ENCODE results near the gene IL22. TPM values are rescaled to one million over a fixed set of nuclear protein-coding genes. Genes with fewer than 3 reads are reported as not detected.
A peak's percentile ranks its signal among the peaks of the same experiment; 100 is the strongest.

The IL22 gene
- total and polyA plus RNA-seq, 5 experiments from 2014 or later = not detected

DNA sequence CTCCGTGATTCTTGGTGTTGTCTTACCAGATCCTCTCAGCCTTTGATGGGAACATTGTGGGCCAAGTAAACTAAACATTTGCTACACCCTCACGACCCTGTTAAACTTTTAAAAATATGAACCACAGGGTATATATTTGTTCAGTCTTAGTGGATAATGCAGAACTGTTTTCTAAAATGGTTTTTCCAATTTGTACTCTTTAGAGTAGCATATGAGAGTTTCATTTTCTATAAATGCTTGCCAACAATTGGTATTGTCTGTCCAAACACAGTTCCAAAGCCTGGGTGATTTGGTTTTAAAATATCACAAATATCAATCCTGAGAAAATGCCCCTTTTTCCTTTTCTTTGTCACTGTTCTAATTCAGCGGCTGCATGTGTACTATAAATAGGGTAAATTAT lies 6.7 kb upstream of the IL22 start:
- peaks cover 0 to 2% (median 0%) of the 10 kb centered on the region in 9 donors for H3K9me3 Mint-ChIP-seq
- DNase-seq = no peak
- POLR2A ChIA-PET = no interaction called here

DNA sequence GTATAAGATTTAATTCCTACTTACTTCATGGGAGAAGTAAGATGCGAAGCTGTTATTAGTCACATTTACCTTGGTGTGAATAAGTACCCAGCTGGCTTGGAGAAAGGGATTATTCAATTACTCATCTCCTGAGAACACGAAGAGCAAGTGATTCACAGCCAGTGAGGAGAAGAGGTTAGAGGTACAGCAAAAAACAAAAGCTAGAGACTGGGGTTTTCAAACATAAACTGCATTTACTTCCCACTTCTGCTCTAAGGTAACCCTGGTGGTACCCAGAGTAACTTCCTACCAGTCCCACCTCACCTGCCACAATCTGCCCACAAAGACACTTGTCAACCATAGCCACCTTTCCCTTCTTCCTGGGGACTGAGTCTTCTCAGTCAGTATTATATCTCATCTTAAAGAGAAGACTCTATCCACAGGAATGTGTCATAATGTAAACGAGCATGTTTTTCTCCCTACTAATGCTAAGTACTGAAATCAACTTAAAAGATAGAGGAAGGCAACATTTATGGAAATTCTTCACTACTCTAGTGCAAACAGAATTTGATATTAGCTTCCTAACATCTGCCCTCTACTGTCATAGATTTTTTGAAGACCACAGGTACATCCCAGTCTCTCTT lies 6.0 kb upstream of the IL22 start:
- ATAC-seq (peak in 1 of 2 donors; percentile 47), DNase-seq (no peak)
- Mint-ChIP-seq H3K9me3 (no peaks in the 10 kb centered on the region), H3K36me3 (no peaks in the 10 kb centered on the region), H3K4me3 (no peak overlapping the region), H3K27ac (peak overlapping the region in 2 of 10 donors; percentile 10 to 40), H3K27me3 (peaks cover 0 to 5% (median 0%) of the 10 kb centered on the region in 5 donors), H3K4me1 (peaks cover 5 to 24% (median 17%) of the 10 kb centered on the region in 4 donors)
- POLR2A ChIA-PET = no interaction called here

More for the DNA sequence above, 6.7 kb upstream of the IL22 start:
- H3K4me3 Mint-ChIP-seq = no peak overlapping the region
- peaks cover 0 to 5% (median 4%) of the 10 kb centered on the region in 5 donors for H3K27me3 Mint-ChIP-seq
- H3K27ac Mint-ChIP-seq = no peak overlapping the region
- peaks cover 5 to 24% (median 17%) of the 10 kb centered on the region in 4 donors for H3K4me1 Mint-ChIP-seq
- ATAC-seq = no peak
- no peaks in the 10 kb centered on the region for H3K36me3 Mint-ChIP-seq

DNA sequence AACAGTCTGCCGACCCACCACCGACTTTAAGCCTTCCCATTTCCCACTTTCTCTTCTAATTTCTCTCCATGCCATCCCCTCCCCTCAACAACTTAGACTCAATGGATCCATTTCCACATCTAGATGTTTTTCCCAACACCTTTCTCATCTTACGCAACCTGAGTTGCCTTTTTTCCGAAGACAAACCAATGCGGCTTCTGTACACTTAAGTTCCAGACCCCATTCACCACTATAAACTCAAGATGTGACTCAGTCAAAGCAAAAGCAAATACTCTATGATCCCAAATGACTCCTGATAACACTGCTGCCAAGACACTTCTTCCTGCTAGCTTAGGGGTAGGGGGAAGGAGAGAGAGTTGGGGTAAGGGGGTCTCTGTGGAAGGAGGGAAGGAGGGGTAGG lies 1.3 kb downstream of the IL22 start:
- no peaks in the 10 kb centered on the region for H3K36me3 Mint-ChIP-seq
- no peak overlapping the region for H3K27ac Mint-ChIP-seq
- ATAC-seq = no peak
- H3K9me3 Mint-ChIP-seq = no peaks in the 10 kb centered on the region
- H3K4me3 Mint-ChIP-seq = no peak overlapping the region
- peaks cover 0 to 11% (median 6%) of the 10 kb centered on the region in 5 donors for H3K27me3 Mint-ChIP-seq
- no peak for DNase-seq
- POLR2A ChIA-PET = interaction anchor here (0.6 kb wide), 1 partner anchor 104 kb away, joined by 3 read pairs; no protein-coding TSS in a partner anchor
- no peaks in the 10 kb centered on the region for H3K4me1 Mint-ChIP-seq

DNA sequence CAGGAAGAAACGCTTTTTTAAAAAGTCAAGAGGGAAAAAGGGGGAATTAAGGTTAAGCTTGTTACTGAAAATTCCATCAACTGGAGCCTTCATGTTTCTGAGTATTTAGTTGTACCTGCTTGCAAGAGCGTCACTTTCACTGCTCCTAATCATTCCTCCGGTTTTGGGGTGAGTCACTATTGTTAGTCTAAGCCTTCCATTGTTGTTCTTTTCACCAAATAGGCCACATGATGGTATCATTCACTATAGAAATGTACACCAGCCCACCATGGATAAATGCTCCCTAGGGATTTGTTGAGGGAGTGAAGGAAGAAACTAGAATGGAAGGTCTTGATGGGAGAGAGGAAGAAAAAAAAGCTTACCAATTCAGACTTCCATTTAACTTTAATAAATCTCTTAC lies 3.0 kb downstream of the IL22 start:
- ATAC-seq = no peak
- peaks cover 0 to 11% (median 6%) of the 10 kb centered on the region in 5 donors for H3K27me3 Mint-ChIP-seq

DNA sequence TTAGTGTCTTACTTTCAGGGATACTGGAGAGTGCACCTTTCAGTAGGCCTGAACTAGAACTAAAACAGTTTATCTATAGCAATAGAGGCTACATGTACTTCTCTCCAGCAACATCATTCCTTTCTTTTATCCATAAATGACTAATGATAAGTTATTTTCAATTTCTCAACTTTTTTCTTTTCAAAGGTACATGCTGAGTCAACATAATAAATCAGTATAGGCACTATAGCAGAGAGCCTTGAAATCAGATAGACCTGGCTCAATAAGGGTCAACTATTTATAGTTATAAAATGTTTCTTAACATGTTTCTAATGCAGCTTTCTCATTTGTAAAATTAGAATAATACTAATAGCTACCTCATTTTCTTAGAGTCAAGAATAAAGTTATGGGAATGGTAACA lies 5.6 kb downstream of the IL22 start:
- POLR2A ChIA-PET = no interaction called here
- H3K36me3 Mint-ChIP-seq = no peaks in the 10 kb centered on the region
- no peak overlapping the region for H3K27ac Mint-ChIP-seq
- ATAC-seq (no peak), DNase-seq (no peak)
- H3K27me3 Mint-ChIP-seq = peaks cover 0 to 10% (median 3%) of the 10 kb centered on the region in 5 donors
- H3K9me3 Mint-ChIP-seq = no peaks in the 10 kb centered on the region
- no peak overlapping the region for H3K4me3 Mint-ChIP-seq
- H3K4me1 Mint-ChIP-seq = no peaks in the 10 kb centered on the region

More for the DNA sequence above, 3.0 kb downstream of the IL22 start:
- DNase-seq = no peak
- no peaks in the 10 kb centered on the region for H3K36me3 Mint-ChIP-seq
- POLR2A ChIA-PET = no interaction called here
- no peak overlapping the region for H3K27ac Mint-ChIP-seq
- no peaks in the 10 kb centered on the region for H3K4me1 Mint-ChIP-seq
- H3K9me3 Mint-ChIP-seq = no peaks in the 10 kb centered on the region
- H3K4me3 Mint-ChIP-seq = no peak overlapping the region

DNA sequence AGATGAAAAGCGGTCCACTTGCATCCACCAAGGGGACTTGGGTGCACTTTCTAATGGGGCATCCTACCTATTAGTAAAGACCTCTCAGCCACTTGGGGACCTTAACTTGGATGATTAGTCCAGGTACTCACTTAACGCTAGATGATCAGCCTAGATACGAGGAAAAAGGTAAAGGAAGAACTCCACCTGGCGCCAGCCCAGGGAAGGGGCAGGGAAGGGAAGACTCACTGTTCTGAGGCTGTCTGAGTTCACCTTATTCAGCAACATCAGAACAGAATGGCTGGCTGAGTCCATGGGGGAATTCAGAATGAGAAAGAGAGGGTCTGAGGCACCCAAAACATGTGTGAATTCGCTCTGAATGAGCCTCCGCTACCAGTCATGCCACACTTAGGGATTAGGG lies 7.1 kb downstream of the IL22 start:
- H3K27me3 Mint-ChIP-seq = peaks cover 0 to 4% (median 0%) of the 10 kb centered on the region in 5 donors
- no peak overlapping the region for H3K4me3 Mint-ChIP-seq
- no peak for ATAC-seq
- DNase-seq = no peak
- POLR2A ChIA-PET = no interaction called here
- H3K27ac Mint-ChIP-seq = peak overlapping the region in 1 of 10 donors; percentile 20
- H3K9me3 Mint-ChIP-seq = no peaks in the 10 kb centered on the region
- no peaks in the 10 kb centered on the region for H3K36me3 Mint-ChIP-seq
- peaks cover 0 to 3% (median 2%) of the 10 kb centered on the region in 4 donors for H3K4me1 Mint-ChIP-seq

DNA sequence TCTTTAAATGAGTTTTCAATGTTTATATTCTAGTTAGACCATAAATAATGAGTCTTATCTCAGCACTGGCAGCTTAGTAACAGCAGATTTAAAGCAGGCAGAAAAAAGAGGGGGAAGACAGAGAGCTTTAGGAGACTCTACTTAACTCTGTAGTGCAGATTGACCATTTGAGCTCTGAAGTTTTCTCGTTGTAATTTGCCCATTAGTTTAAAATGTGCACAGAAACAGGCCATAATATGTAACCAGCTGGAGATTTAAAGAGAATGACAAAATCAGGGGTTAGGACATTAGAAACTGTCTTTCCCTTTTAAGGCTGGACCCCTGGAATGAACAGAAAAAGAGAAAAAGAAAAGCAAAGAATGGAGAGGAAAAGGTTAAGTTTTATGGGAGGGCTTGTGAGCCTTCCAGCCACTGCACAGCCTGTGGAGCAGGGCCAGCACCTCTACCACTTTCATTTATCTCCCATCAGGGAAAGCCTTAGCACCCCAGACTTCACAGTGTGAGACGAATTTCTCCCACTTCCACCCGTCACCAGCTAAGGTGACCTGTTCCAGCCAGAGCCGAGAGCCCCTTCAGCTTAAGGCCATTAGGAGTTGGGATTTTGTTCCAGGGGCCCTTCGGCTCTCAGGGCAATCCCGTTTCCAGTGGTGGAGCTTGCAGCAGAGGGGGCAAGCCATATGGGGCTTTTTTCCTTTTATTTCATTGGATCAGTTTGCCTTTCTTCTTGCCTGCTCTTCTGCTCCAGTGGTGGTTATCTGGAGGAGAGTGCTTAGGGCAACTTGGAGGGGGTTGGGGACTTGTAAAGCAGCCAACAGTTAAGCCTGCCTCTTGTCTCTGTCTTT lies 8.0 kb downstream of the IL22 start:
- H3K36me3 Mint-ChIP-seq = no peaks in the 10 kb centered on the region
- DNase-seq = no peak
- no peaks in the 10 kb centered on the region for H3K9me3 Mint-ChIP-seq
- no peak overlapping the region for H3K4me3 Mint-ChIP-seq
- peaks cover 0 to 4% (median 0%) of the 10 kb centered on the region in 5 donors for H3K27me3 Mint-ChIP-seq
- no peak overlapping the region for H3K27ac Mint-ChIP-seq
- peaks cover 8 to 13% (median 11%) of the 10 kb centered on the region in 4 donors for H3K4me1 Mint-ChIP-seq
- POLR2A ChIA-PET = interaction anchor here (0.6 kb wide), 1 partner anchor 374 kb away, joined by 3 read pairs; no protein-coding TSS in a partner anchor
- no peak for ATAC-seq

DNA sequence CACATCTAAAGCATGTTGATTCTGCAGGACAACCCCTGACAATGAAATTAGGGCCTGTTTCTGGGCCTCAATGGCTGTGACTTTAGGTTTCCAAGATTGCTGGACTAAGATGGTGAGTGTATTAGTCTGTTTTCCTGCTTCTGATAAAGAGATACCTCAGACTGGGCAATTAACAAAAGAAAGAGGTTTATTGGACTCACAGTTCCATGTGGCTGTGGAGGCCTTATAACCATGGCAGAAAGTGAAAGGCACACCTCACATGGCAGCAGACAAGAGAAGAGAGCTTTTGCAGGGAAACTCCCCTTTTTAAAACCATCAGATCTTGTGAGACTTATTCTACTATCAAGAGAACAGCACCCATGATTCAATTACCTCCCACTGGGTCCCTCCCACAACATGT lies 10.6 kb downstream of the IL22 start:
- ATAC-seq (no peak), DNase-seq (no peak)
- Mint-ChIP-seq H3K27ac (peak overlapping the region in 1 of 10 donors; percentile 19), H3K9me3 (peaks cover 0 to 2% (median 0%) of the 10 kb centered on the region in 9 donors), H3K4me3 (no peak overlapping the region), H3K36me3 (peaks cover 0 to 2% (median 0%) of the 10 kb centered on the region in 3 donors), H3K4me1 (peaks cover 11 to 23% (median 21%) of the 10 kb centered on the region in 4 donors), H3K27me3 (no peaks in the 10 kb centered on the region)
- POLR2A ChIA-PET = no interaction called here

DNA sequence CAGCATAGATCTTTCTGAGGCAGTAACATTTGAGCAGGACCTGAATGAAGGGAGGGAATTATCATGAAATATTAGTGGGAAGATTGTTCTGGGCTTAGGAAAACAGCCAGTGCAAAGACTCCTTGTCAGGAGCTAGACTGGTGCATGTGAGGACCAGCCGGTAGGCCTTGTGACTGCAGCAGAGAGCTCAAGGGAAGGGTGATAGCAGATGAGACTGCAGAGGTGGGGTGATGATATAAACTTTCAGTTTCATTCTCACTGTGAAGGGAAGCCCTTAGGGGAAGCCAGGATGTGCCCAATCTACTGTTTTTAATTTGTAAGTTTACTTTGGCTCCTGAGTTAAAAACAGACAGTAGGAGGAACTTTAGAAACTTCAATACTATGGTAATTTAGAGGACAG lies 12.4 kb downstream of the IL22 start:
- Mint-ChIP-seq H3K27me3 (no peaks in the 10 kb centered on the region), H3K4me1 (peaks cover 24 to 41% (median 38%) of the 10 kb centered on the region in 4 donors), H3K36me3 (peaks cover 0 to 2% (median 0%) of the 10 kb centered on the region in 3 donors), H3K9me3 (peaks cover 0 to 2% (median 0%) of the 10 kb centered on the region in 9 donors), H3K27ac (peak overlapping the region; percentile 65 to 99 (median 92)), H3K4me3 (peak overlapping the region in 9 of 10 donors; percentile 61 to 79 (median 71))
- DNase-seq (peak in 9 of 10 donors; percentile 5 to 65 (median 38)), ATAC-seq (peak; percentile 78 to 93)
- POLR2A ChIA-PET = interaction anchor here (0.6 to 1.0 kb wide), 2 partner anchors 18 to 403 kb away, joined by 3 read pairs; no protein-coding TSS in a partner anchor

DNA sequence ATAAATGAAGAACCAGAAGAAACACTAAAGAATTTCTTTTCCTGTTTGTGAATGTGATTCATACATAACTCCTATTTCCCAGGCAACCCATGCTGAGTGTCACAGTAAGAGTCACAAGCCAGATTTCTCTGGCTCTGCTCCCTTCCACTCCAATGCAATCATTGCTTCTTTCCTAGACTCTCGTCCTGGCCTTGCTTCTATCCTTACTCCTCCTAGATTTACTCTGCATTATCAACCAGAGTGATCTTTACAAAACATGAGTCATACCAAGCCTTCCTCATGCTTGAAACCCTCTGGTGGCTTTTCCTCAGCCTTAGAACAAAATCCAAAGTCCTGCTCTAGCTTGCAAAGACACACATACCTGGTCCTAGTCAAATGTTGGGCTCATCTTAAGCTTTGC lies 13.3 kb downstream of the IL22 start:
- H3K4me3 Mint-ChIP-seq = no peak overlapping the region
- DNase-seq = no peak
- H3K27me3 Mint-ChIP-seq = peaks cover 0 to 1% (median 0%) of the 10 kb centered on the region in 5 donors
- H3K4me1 Mint-ChIP-seq = peaks cover 26 to 47% (median 45%) of the 10 kb centered on the region in 4 donors
- ATAC-seq = no peak
- peaks cover 0 to 2% (median 0%) of the 10 kb centered on the region in 3 donors for H3K36me3 Mint-ChIP-seq
- POLR2A ChIA-PET = no interaction called here
- H3K9me3 Mint-ChIP-seq = peaks cover 0 to 2% (median 0%) of the 10 kb centered on the region in 9 donors
- H3K27ac Mint-ChIP-seq = peak overlapping the region; percentile 65 to 99 (median 92)

DNA sequence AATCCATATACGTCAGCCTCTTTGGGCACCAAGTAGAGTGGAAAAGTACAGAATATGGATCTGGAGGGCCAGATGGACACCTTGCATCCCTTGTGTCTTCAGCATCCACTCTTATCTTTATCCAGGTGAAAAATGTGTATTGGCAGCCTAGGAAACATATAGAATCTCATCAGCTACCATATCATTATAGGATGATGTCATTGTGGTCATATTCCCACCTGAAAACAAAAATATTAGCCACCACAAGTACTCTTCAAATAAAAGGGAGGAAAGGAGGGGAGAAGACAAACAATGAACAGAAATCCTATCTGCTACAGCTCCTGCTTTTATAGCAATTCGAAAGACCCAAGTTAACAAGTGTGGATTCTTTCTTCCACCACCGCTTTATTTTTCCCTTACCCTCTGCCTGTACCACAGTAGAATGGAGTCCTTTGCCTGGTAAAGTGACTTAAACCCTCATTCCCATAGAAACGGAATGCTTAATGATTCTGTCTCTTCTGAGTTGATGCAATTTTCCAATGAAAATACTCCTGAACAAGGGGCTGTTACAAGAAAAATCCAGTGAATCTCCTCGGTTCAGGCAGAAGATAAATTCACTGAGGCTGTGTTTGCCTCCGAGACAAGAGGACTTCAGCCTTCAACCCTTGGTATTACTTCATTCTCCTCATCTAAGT lies 14.0 kb downstream of the IL22 start:
- ATAC-seq (no peak), DNase-seq (no peak)
- peaks cover 0 to 1% (median 0%) of the 10 kb centered on the region in 5 donors for H3K27me3 Mint-ChIP-seq
- peaks cover 0 to 2% (median 0%) of the 10 kb centered on the region in 3 donors for H3K36me3 Mint-ChIP-seq
- peaks cover 26 to 48% (median 47%) of the 10 kb centered on the region in 4 donors for H3K4me1 Mint-ChIP-seq
- H3K4me3 Mint-ChIP-seq = no peak overlapping the region
- peaks cover 0 to 2% (median 0%) of the 10 kb centered on the region in 9 donors for H3K9me3 Mint-ChIP-seq
- POLR2A ChIA-PET = no interaction called here
- peak overlapping the region in 6 of 10 donors; percentile 5 to 99 (median 91) for H3K27ac Mint-ChIP-seq

DNA sequence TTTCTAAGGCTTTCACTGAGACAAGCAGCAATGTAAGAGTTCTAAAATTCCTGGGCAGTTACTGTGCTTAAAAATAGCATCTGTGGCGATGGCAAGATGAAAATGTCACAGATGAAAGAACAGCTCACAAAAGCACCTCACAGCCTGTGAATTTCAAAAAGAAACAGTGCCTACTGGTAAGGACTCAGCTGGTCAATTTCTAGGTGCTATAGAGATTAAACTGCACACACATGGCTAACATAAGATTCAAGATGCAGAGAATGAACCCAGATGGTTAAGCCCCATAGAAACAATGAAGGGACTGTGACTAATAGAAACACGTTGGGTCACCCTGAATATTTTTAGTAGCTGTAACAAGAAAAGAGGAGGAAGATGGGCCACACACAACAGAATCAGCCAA lies 15.8 kb downstream of the IL22 start:
- POLR2A ChIA-PET = interaction anchor here (0.7 kb wide), 2 partner anchors 9 to 968 kb away, joined by 3 read pairs; partner anchors contain the start of gene CAND1
- Mint-ChIP-seq H3K9me3 (peaks cover 0 to 2% (median 0%) of the 10 kb centered on the region in 9 donors), H3K4me3 (peak overlapping the region in 9 of 10 donors; percentile 83 to 97 (median 93)), H3K4me1 (peaks cover 29 to 53% (median 51%) of the 10 kb centered on the region in 4 donors), H3K27ac (peak overlapping the region; percentile 14 to 99 (median 96)), H3K36me3 (peaks cover 0 to 2% (median 0%) of the 10 kb centered on the region in 3 donors), H3K27me3 (peaks cover 0 to 1% (median 0%) of the 10 kb centered on the region in 5 donors)
- ATAC-seq (no peak), DNase-seq (no peak)

All from naive thymus-derived CD8-positive, alpha-beta T cell (primary cell).